PC-3 (cell line): Measurements from ENCODE around the gene BTBD17.

Source experiments
- EZH2 ChIP-seq: fragments of 300-600 bp; sonication (generic); IDR thresholded peaks from one replicate; pipeline ENCODE4 v1.6.1; 2017; ENCODE audit warnings: antibody characterized with exemption, mild to moderate bottlenecking, low read length; ENCODE audit not compliant: unreplicated experiment
- EZH2phosphoT487 ChIP-seq: fragments of 300-600 bp; sonication (generic); IDR thresholded peaks from 2 replicates; pipeline ENCODE4 v1.6.1; 2018; ENCODE audit warnings: mild to moderate bottlenecking, antibody characterized with exemption, low read length, borderline replicate concordance
- TF ChIP-seq, protein P1 (sequence below): fragments of 300-600 bp; sonication (generic); conservative IDR thresholded peaks from 2 replicates; pipeline ENCODE4 v1.5.1; 2017; ENCODE audit warnings: antibody characterized with exemption, low read depth, mild to moderate bottlenecking, low read length

DNA sequence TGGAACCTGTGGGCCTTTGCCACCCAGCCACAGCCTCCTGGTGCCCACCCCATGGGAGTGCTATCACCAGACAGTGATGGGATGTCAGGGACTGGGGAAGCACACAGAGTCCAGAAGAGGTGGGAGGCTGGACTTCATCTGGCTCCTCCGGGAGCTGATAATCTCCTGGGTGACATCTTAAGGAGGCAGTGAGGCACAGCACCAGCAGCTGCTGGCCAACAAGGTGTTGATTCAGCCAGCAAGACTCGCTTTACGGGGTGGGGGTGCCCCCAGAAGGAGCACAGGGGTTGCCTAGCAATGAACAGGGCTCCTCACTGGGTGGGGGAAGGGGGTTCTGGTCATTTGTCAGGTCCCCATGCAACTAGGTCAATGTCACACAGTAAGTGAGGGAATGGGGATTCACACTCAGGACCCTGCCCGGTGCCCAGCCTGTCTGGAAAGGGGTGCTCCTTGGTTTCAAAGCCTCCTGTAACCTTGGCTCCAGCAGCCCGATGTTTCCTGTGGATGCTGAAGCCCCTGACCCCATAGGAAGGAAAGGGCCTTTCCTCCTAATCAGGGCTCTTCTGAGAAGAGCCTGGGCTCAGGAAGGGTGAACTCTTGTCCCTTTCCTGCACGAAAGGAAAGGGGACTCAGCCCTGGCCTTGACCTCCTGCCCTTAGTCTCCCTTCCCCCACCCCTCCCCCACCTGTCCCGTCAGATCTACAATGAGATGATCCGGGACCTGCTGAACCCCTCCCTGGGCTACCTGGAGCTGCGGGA, 18.0 kb downstream of the BTBD17 start:
- TF ChIP-seq, protein P1, sequence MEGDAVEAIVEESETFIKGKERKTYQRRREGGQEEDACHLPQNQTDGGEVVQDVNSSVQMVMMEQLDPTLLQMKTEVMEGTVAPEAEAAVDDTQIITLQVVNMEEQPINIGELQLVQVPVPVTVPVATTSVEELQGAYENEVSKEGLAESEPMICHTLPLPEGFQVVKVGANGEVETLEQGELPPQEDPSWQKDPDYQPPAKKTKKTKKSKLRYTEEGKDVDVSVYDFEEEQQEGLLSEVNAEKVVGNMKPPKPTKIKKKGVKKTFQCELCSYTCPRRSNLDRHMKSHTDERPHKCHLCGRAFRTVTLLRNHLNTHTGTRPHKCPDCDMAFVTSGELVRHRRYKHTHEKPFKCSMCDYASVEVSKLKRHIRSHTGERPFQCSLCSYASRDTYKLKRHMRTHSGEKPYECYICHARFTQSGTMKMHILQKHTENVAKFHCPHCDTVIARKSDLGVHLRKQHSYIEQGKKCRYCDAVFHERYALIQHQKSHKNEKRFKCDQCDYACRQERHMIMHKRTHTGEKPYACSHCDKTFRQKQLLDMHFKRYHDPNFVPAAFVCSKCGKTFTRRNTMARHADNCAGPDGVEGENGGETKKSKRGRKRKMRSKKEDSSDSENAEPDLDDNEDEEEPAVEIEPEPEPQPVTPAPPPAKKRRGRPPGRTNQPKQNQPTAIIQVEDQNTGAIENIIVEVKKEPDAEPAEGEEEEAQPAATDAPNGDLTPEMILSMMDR, result no peak
- TF ChIP-seq EZH2, result no peak
- TF ChIP-seq EZH2phosphoT487, result no peak
